HTR-8/SVneo (cell line): ENCODE measurements around the gene RABEP1.

ENCODE experiments used
- DNase-seq: peaks from one replicate; pipeline ENCODE4 v3.0.0; 2011; ENCODE audit warnings: low spot score, mixed read lengths; ENCODE audit not compliant: insufficient read length
- FAIRE-seq: peaks from 2 replicates; lab custom pipeline; 2011; peaks lifted over from hg19 to GRCh38; lab: Jason Lieb, UNC

RABEP1 gene

DNA sequence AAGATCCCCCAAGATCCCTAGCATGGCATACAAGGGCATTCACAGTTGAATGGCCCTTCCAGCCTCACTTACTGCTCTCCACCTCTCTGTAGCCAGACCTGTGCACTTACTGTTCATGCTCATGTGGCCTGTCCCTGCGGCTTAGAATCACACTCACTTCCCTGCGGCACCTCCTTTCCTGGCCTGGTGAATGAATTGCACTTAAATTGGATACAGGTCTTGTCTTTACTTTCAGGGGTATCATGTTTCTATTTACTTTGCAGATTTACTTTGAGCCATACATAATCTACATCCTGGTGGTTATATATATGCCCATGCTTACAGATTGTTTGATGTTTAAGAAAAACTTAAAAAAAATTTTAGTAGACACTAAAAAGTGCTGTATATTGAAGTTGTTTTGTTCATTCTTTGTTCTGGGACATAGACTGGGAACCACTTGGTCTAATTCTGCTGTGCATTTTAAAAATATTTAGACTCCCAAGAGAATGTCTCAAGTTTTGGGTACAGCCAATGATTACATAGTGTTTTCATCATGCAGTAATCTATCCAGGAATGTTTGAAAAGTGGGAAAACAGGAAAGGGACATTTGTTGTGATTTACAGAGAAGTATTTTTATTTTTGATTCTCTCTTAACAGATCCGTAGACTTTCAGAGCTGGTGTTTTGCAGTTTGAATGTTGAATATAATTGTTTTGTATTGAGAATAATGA, 73.5 kb downstream of the RABEP1 start:
- DNase-seq (no peak), FAIRE-seq (no peak)

DNA sequence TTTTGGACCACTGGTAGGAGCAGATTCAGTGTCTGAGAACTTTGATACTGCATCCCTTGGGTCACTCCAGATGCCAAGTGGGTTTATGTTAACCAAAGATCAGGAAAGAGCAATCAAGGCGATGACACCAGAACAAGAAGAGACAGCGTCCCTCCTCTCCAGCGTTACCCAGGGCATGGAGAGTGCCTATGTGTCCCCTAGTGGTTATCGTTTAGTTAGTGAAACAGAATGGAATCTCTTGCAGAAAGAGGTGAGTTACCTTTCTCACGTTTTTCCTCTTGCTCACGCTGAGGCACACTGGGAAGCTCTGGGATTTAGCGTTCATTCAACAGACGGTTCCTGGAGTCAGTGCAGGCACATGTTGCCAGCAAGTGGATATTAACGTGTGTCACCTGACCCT, 79.3 kb downstream of the RABEP1 start:
- no peak for FAIRE-seq
- no peak for DNase-seq

DNA sequence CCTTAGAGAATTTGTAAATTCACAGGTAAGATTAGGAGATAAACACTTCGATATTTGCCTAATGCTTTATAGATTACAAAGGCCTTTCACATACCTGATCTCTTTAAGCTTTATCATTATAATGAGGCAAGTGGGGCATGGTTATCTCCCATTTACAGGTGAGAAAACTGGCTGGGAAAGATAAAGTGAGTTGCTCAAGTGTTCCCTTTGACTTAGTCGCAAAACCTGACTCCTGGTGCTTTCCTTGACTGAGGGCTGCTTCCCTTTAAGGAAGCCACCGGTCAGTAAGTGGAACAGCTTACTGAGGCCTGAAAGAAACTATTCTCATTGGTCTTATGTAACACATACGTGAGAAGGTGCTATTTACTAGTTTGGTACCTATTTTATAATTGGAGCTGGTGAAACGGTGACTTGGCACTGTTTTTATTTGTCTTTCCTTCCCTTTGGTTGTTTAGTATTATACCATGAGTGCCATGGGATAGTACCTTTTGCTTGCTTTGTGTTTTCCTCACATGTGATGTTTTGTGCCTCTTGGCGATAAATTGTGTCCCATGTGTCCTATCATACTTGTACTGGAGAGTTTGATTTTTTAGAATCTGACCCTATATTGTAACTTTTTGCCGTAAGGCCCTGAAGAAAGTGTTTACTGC, 80.2 kb downstream of the RABEP1 start:
- no peak for DNase-seq

DNA sequence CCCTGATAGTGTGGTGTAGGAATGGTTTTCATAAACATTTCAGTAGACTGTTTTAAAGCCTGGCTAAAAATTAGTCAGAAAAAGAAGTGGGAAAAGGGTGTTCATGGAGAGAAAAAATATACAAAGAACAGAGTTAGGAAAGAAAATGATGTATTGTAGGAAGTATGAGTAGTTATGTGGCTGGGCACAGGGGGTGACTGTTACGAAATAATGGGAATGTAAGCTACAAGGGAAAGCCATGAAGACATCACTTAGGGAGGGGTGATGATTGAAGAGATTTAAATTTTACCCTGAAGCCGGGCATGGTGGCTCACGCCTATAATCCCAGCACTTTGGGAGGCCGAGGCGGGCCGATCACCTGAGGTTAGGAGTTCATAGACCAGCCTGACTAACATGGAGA, 82.1 kb downstream of the RABEP1 start:
- FAIRE-seq = no peak
- no peak for DNase-seq

More for the DNA sequence above, 80.2 kb downstream of the RABEP1 start:
- FAIRE-seq = no peak

DNA sequence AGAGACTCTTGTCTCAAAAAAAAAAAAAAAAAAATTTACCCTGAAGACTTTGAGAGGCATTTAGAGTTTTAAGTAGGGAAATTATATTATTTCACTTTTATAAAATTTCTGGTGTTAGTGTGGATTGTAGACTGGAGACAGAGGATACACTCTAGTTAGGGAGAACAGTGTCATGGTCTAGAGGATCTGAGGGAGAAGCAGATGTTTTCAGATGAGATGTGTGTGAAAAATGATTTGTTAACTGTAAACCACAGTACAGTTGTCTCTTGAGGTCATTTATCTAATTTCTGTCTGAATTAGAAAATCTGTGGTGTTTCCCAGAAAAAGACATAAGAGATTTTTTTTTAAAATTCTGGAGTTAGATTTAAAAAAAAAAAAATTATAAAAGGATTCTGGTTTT, 82.6 kb downstream of the RABEP1 start:
- FAIRE-seq (no peak), DNase-seq (no peak)

DNA sequence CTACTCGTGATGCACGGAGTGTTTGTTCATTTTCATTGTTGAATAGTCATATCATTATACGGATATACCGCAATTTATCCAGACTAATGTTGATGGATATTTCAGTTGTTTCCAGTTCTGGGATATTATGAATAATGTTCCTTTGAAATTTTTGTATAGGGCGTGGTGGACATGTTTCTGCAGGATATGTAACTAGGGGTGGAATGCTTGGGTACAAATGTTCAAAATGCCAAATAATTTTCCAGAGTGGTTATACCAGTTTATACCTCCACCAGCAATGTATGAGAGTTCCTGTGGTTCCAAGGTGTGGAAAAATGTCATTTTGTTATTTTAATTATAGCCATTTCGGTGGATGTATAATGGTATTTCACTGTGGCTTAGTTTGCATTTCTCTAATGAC, 83.7 kb downstream of the RABEP1 start:
- FAIRE-seq (no peak), DNase-seq (no peak)

DNA sequence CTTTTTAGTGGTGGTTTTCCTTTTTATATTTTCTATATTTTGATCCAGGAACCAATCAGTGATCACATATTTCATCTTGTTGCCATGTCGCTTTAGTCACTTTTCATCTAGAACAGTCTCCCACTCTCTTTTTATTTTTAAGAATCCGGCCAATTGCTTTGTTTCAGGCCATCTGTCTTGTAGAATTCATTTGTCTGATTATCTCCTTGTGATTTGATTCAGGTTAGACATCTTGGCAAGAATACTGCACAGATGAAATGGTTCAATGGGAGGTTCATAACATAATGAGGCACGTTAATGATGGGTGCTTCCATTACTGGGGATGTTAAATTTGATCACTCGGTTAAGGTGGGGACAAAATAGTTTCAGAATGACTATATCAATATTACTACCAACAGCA, 88.3 kb downstream of the RABEP1 start:
- FAIRE-seq (no peak), DNase-seq (no peak)

DNA sequence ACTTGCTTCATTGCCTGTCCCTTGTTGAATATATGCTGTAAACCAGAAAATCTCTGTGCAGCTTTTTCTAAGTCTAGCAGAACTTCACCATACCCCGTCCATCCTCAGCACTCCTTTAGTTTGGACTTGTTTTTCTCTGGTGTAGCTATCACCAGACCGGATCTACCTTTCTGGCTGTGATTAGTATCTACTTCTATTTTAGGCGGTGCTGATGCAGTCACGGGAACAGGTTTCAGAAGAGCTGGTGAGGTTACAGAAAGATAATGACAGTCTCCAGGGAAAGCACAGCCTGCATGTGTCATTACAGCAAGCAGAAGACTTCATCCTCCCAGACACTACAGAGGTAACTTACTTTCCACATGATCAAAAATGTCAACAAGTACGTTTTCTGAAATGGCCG, 91.0 kb downstream of the RABEP1 start:
- DNase-seq = no peak
- FAIRE-seq = no peak

DNA sequence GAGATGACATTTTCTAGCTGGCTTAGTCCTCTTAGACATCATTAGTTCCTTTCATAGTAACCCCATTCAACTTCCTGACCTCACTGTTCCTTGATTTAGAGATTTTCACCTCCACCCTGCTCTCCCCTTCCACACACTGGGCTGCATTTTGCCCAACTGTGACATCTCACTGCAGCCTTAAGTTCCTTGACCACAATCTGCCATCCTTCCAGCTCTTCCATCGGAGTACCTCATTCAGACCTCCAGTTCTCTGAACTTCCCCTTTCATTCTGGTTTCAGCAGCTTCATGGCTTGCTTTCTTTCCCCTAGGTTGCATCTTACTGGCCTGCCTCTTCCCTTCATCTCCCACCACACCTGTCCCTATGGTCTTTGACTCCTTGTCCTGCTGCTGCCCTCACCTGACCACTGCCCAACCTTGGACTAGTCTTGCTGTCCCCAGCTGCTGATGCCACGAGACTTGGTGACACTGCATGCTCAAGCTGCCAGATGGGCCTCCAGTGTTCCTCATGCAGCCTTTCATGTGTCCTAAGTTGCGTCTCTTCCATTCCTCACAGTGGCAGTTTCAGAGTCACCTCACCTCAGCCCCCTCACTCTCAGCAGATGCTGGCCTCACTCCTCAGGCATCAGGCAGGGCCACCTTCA, 96.6 kb downstream of the RABEP1 start:
- peak; percentile 58 for FAIRE-seq

DNA sequence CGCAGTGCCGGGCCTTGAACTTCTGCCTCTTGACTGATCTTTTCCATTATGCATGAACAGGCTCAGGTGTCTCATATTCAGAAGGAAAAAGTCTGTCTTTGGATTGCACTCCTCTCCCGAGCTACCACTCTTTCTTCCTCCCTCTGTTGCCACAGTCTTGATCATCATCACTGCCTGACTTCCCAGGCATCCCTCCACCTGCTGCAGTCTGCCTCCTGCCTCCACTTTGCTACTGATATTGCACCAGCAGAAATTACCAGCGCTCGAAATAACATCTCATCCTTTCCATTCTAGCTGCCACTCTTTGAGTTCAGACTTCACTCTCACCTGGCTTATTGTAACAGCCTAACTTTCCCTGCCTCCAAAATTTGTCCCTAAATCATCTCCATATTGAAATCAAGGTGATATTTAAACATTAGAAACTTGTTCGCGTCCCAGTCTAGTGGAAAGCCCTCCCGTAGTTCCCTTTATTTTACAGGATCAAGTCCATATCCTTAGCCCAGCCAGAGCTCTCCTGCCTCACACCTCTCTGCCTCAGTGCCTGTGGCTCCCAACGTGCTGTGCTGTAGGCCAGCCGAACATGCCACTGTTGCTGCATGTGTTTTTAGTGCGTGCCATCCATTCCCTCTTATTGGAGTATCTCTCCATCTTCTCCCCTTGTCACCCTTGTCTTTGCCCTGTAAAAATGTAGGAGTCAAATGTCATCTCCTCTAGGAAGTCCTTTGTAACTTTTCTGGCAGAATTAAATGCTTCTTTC, 97.4 kb downstream of the RABEP1 start:
- DNase-seq (no peak), FAIRE-seq (no peak)

More for the DNA sequence above, 96.6 kb downstream of the RABEP1 start:
- no peak for DNase-seq

DNA sequence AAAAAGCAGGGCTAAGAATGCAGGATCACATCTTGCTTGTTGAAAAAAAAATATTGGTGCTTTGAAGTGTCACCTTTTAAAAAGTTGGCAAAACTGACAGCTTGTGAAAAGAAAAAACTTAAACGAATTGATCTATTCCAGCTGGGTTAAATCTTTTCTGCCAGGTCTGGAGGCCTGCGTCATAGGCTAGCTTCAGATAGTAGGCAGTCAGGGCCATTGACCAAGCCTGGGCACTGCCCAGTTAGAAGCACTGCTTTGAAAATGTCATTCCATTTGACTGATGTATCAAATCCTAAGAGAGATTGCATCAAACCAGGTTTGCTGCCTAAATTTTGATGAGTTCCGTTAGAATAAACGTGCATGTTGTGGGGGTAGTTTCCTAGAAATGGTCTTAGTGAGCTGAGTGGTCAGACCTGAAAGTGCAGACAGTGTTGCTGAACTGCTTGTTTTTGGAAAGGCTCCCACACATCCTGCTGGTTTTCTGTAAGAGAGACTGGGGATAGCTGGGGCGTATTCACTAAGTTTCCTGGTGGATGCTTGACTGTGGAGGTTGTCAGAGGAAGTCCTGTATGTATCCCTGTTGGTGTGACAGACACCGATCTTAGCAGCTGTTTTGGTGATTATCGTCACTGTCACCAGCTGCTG, 98.5 kb downstream of the RABEP1 start:
- DNase-seq = no peak
- FAIRE-seq = no peak

DNA sequence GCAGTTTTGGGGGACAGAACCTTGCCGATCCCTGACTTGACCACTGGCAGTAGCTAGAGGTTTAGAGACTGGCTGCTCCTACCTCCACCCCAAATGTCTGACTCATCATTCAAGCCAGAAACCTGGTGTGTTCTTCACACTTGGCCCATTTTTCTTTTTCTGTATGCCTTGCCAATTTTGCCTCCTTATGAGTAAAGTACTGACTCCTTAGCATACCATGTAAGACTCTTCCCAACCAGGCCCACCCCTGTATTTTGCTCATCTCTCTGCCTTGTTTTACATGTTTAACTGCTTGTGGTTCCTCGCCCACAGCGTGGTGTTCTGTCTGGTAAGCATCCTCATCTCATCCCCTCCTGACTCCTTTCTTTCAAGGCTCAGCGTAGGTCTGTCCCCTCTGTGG, 99.5 kb downstream of the RABEP1 start:
- DNase-seq = no peak
- FAIRE-seq = peak; percentile 31

DNA sequence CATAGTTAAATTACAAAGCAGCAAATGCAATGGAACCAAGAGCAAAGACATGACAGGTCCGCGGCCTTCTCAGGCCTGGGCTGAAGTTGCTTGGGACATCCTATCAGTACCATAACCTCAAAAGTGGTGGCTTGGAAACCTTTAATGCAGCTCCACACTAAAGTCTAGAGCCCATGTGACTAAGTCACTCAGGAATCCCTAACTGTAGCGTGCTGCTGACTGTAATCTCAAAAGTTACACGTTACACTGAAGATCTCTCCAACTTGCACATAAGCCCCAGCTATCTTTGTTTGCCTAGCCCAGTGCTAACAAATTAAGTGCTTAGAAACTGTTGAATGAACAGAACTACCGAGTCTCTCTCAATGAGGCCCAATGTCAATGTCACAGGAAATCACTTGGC, 109.6 kb downstream of the RABEP1 start:
- FAIRE-seq (no peak), DNase-seq (no peak)

DNA sequence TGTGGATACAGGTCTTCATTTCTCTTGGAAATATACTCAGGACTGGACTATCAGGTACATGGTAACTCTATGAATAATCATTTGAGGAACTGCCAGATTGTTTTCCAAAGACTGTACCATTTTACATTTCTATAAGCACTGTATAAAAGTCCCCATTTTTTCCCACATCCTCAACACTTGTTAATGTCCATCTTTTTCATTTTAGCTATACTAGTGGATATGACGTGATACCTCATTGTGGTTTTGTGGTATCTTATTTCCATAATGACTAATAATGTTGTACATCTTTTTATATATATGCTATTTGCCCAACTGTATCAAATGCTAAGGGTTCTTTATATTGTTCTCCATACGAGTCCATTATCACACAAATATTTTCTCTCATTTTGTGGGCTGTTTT, 114.5 kb downstream of the RABEP1 start:
- FAIRE-seq (no peak), DNase-seq (no peak)

DNA sequence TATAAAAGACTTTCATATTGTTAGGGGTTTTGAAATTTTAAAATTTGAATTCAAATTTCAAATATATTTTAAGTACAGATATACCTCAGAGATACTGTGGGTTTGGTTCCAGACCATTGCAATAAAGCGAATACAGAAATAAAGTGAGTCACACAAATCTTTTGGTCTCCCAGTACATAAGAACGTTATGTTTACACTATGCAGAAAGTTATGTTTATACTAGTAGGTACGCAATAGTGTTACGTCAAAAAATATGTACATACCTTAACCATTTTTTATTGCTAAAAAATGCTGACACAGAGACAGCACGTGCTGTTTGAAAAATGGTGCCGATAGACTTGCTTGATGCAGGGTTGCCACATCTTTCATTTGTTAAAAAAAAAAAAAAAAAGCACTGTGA, 117.7 kb downstream of the RABEP1 start:
- FAIRE-seq (no peak), DNase-seq (no peak)

DNA sequence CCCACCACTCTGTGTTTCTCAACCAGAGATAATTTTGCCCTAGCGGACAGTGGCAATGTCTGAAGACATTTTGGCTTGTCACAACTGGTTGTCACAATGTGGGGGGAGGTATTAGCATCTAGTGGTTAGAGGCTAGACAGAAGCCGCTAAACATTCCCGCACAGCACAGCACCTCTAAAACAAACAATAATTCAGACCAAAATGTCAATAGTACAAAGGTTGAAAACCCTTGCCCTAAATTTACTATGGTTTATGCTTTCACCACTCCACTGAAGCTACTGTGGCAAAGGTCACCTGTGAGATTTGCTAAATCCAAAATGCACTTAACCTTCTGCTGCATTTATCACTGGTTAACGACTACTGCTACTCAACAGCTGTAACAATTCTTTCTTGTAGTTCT, 123.3 kb downstream of the RABEP1 start:
- DNase-seq (no peak), FAIRE-seq (no peak)

DNA sequence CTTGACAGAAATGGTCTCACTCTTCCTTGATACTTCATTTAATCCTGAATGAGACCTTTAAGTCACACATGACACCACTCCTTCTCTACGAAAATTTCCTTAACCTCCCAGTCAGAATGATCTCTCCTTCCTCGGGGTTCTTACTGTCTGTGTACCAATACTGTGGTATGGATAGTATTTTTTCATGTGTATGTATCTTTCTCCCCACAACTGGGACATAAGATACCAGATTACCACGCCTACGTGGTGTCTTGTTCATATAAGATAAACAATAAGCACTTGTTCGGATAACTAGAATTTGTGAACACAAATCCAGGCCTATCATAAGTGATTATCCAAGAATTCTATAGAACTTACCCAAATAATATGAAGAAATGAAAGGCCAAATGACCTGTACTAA, 126.1 kb downstream of the RABEP1 start:
- no peak for FAIRE-seq
- DNase-seq = no peak

DNA sequence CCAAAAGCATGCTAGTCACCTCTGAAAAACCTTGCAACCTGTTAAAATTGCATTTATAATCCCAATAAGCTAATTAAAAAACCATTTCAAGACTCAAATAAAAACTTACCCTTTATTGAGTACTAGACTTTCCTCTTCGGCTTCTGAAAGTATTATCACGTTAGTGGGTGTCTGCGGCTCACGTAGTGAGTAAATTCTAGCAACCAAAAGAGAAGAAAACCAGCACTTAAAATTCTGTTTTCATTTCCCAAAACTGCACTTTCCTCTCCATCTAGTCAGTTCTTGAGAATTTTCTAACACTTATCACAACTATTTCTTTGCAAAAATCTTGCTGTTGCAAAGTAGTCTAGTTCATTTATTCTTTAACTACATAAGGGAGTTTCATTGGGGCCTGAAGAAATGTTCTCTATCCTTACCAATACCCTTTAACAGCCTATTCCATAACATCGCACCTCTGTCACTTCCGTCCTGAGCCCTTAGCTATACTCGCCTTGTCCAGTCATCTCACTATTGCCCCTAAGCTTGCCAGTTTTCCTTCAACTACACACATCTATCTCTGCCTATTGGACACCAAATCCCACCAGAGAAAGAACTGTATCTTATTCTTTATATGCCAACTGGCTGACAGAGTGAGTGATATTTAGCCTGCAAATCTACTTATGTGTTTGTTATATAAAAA, 128.6 kb downstream of the RABEP1 start:
- DNase-seq (no peak), FAIRE-seq (no peak)

DNA sequence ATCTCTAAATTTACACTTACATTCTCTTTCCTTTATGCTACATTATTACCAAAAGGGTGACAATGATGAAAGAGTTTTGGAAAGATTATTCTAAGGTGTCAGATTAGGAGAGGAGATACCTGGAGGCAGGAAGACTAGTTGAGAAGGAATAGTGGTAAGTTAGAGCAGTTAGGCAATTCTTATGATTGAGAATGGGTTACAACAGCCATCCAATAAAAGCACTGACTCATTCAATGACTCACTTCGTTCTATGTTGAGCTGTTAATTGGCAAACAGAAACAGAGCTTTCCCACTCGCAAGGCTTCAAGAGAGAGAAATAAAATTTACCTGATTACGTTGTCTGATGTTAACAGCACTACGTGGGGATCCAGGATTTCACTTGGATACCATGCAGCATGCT, 131.6 kb downstream of the RABEP1 start:
- DNase-seq = peak; percentile 29
- FAIRE-seq = no peak

DNA sequence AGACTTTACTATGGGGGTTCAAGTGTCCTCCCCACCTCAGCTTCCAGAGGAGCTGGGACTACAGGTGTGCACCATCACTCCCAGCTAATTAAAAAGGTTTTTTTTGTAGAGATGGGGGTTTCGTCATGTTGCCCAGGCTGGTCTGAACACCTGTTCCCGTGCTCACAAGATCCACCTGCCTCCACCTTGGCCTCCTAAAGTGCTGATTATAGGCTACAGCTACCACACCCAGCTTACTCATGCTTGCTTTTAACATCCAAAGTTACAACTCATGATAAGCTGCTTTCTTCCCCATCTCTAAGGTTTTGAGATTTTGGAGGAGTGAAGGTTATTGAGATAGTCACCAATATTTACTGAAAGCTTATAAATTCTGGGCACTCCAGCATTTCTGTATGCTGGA, 134.8 kb downstream of the RABEP1 start:
- FAIRE-seq (no peak), DNase-seq (no peak)
